Esophagus muscularis mucosa (tissue), 3 donors: ENCODE measurements around the gene C5AR1.

Experiments used
- POLR2A ChIP-seq: fragments of 450-650 bp; IDR thresholded peaks from one replicate; pipeline ENCODE4 v1.6.1; 2017; ENCODE audit warnings: antibody characterized with exemption, moderate library complexity, mild to moderate bottlenecking, low read depth
- POLR2AphosphoS5 ChIP-seq, 2 donors: sonication (generic); formaldehyde crosslinking; IDR thresholded peaks; one replicate each; pipeline ENCODE4 v1.6.1; 2017; ENCODE audit warnings: antibody characterized with exemption in 2 of 2
- TF ChIP-seq, protein P1 (sequence below), 3 experiments: fragments of 200-600 bp in 2 of 3; fragments of 450-650 bp in 1 of 3; sonication (generic) in 2 of 3; IDR thresholded peaks; one replicate each; pipeline ENCODE4 v1.5.1; 2017 to 2019; ENCODE audit warnings: antibody characterized with exemption in 3 of 3, mild to moderate bottlenecking in 2 of 3, moderate library complexity in 1 of 3

DNA sequence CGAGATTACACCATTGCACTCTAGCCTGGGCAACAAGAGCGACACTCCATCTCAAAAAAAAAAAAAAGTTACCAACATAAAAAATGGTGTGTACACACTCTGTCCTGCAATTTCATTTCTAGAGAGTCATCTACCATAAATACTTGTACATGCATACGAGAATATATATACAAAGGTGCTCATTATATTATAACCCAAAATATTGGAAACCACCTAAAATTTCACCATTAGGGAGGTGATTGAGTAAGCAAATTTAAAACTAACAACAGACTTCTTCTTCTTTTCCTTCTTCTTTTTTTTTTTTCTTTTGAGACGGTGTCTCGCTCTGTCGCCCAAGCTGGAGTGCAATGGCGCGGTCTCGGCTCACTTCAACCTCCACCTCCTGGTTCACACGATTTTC, 7.4 kb upstream of the C5AR1 start:
- TF ChIP-seq, protein P1, sequence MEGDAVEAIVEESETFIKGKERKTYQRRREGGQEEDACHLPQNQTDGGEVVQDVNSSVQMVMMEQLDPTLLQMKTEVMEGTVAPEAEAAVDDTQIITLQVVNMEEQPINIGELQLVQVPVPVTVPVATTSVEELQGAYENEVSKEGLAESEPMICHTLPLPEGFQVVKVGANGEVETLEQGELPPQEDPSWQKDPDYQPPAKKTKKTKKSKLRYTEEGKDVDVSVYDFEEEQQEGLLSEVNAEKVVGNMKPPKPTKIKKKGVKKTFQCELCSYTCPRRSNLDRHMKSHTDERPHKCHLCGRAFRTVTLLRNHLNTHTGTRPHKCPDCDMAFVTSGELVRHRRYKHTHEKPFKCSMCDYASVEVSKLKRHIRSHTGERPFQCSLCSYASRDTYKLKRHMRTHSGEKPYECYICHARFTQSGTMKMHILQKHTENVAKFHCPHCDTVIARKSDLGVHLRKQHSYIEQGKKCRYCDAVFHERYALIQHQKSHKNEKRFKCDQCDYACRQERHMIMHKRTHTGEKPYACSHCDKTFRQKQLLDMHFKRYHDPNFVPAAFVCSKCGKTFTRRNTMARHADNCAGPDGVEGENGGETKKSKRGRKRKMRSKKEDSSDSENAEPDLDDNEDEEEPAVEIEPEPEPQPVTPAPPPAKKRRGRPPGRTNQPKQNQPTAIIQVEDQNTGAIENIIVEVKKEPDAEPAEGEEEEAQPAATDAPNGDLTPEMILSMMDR (IDR thresholded peaks at IDR 0.05), result no peak
- TF ChIP-seq POLR2A (no peak), POLR2AphosphoS5 (IDR thresholded peaks at IDR 0.05) (no peak)
